Right cardiac atrium (tissue), 5 donors: ENCODE data around the gene ZNF804B. TPM values are rescaled to one million over a fixed set of nuclear protein-coding genes. Genes with fewer than 3 reads are reported as not detected.

Experiments used
- ATAC-seq, 2 donors: fragments of 200-7000 bp; cut with Tn5 transposase; one replicate each; pipeline versions ENCODE4 v1.8.0 to v1.9.1; 2020; ENCODE audit warnings: moderate library complexity in 2 of 2, mild to moderate bottlenecking in 1 of 2
- DNase-seq, 3 donors: peaks; one replicate each; pipeline ENCODE4 v3.0.0-alpha.2; 2020
- H3K27ac ChIP-seq: one replicate; pipeline ENCODE4 v1.5.1; 2013; ENCODE audit warnings: mild to moderate bottlenecking, low read length, control low read depth, moderate library complexity
- H3K27me3 ChIP-seq: one replicate; pipeline ENCODE4 v1.6.1; 2013; ENCODE audit not compliant: control insufficient read depth, insufficient read depth
- H3K4me1 ChIP-seq: one replicate; pipeline ENCODE4 v1.6.1; 2013; ENCODE audit warnings: low read length; ENCODE audit not compliant: control insufficient read depth, insufficient read depth
- H3K4me3 ChIP-seq: one replicate; pipeline ENCODE4 v1.5.1; 2013; ENCODE audit warnings: low read length, control low read depth
- H3K9me3 ChIP-seq: one replicate; pipeline ENCODE4 v1.6.1; 2013; ENCODE audit warnings: low read length; ENCODE audit not compliant: control insufficient read depth
- WGBS: extraction: QIAGEN DNeasy Blood & Tissue Kit; methylation state at CpG from one replicate; pipeline ENCODE4 v1.1.7; 2013; 5-methylcytosine and 5-hydroxymethylcytosine counted together
- intact Hi-C, 4 donors: fragments of 100-400 bp; cut with DNase I; formaldehyde crosslinking; loops; one replicate each; pipeline versions ENCODE4 v1.11.0 to v1.14.0; 2022 to 2023
- polyA plus RNA-seq: library from polyadenylated mRNA; stranded (reverse); fragments of 200-250 nt; gene quantifications from one replicate; pipeline ENCODE4 v1.2.3, GENCODE V29; 2013
- total RNA-seq, 4 donors: library from RNA; stranded (reverse); fragmentation: NEBNext Ultra II Directional; extraction: Animal tissue kit (Norgen Biotek cat#: 25700); gene quantifications; one replicate each; pipeline ENCODE4 v1.2.1, GENCODE V29; 2021
- donor health status: healthy with polysubstance abuse.
- donor health status: DM: no; HTN: yes; CAD: no.
- donor health status: DM: no; HTN: no; CAD: no.
- donor health status: DM: no; HTN: yes; CAD: no; lungs with severe emphysema.
- donor health status: DM: yes; HTN: yes; CAD: no.

The ZNF804B gene
- total and polyA plus RNA-seq, 5 donors: 0.02 to 0.48 (median 0.18) TPM

- Histone ChIP-seq H3K27ac (no peak overlapping the region), H3K27me3 (no peaks in the 10 kb centered on the region), H3K4me3 (no peak overlapping the region), H3K4me1 (no peaks in the 10 kb centered on the region), H3K9me3 (no peaks in the 10 kb centered on the region)
- intact Hi-C loops: no loop called here
- 61% methylated on average over 1 of the region's 1 CpG for WGBS
- no peak for DNase-seq
- no peak for ATAC-seq
These were observed 281.7 kb downstream of the ZNF804B start for GRCh38 chr7:89041240-89041639.

GRCh38 chr7:89042940-89043339 is 283.4 kb downstream of the ZNF804B start:
- ATAC-seq (no peak), DNase-seq (no peak)
- no peaks in the 10 kb centered on the region for H3K9me3 ChIP-seq
- 77% methylated on average over 3 of the region's 3 CpGs for WGBS
- H3K4me1 ChIP-seq: no peaks in the 10 kb centered on the region
- no peaks in the 10 kb centered on the region for H3K27me3 ChIP-seq
- H3K27ac ChIP-seq: no peak overlapping the region
- intact Hi-C loops: no loop called here
- no peak overlapping the region for H3K4me3 ChIP-seq

- Histone ChIP-seq H3K9me3 (no peaks in the 10 kb centered on the region), H3K4me3 (no peak overlapping the region), H3K4me1 (no peaks in the 10 kb centered on the region), H3K27ac (no peak overlapping the region), H3K27me3 (no peaks in the 10 kb centered on the region)
- ATAC-seq (no peak), DNase-seq (no peak)
- 75% methylated on average over 3 of the region's 3 CpGs for WGBS
- intact Hi-C loops: no loop called here
These were observed 289.5 kb downstream of the ZNF804B start for GRCh38 chr7:89049043-89049442.

- no peak overlapping the region for H3K4me3 ChIP-seq
These were observed 293.6 kb downstream of the ZNF804B start for GRCh38 chr7:89053130-89053529.

GRCh38 chr7:89054361-89054760 is 294.9 kb downstream of the ZNF804B start:
- intact Hi-C loops: no loop called here
- 27% methylated on average over 2 of the region's 2 CpGs for WGBS

More at GRCh38 chr7:89053130-89053529, 293.6 kb downstream of the ZNF804B start:
- 77% methylated on average over 2 of the region's 2 CpGs for WGBS
- no peak for DNase-seq
- Histone ChIP-seq H3K4me1 (no peaks in the 10 kb centered on the region), H3K9me3 (no peaks in the 10 kb centered on the region), H3K27me3 (no peaks in the 10 kb centered on the region), H3K27ac (no peak overlapping the region)
- ATAC-seq: no peak
- intact Hi-C loops: no loop called here

GRCh38 chr7:89060234-89060633 is 300.7 kb downstream of the ZNF804B start:
- no peak overlapping the region for H3K27ac ChIP-seq
- H3K27me3 ChIP-seq: no peaks in the 10 kb centered on the region
- DNase-seq: no peak
- ATAC-seq: no peak
- no peak overlapping the region for H3K4me3 ChIP-seq
- no peaks in the 10 kb centered on the region for H3K4me1 ChIP-seq
- no peaks in the 10 kb centered on the region for H3K9me3 ChIP-seq
- WGBS: 81% methylated on average over 2 of the region's 2 CpGs
- intact Hi-C loops: no loop called here

More at GRCh38 chr7:89054361-89054760, 294.9 kb downstream of the ZNF804B start:
- Histone ChIP-seq H3K4me3 (no peak overlapping the region), H3K4me1 (no peaks in the 10 kb centered on the region), H3K27ac (no peak overlapping the region), H3K9me3 (no peaks in the 10 kb centered on the region), H3K27me3 (no peaks in the 10 kb centered on the region)
- no peak for DNase-seq
- no peak for ATAC-seq

GRCh38 chr7:89064831-89065230 is 305.3 kb downstream of the ZNF804B start:
- WGBS: 66% methylated on average over 3 of the region's 3 CpGs
- H3K27ac ChIP-seq: no peak overlapping the region

GRCh38 chr7:89067048-89067447 is 307.5 kb downstream of the ZNF804B start:
- WGBS: 68% methylated on average over 3 of the region's 3 CpGs
- intact Hi-C loops: no loop called here
- no peak for DNase-seq

More at GRCh38 chr7:89064831-89065230, 305.3 kb downstream of the ZNF804B start:
- Histone ChIP-seq H3K27me3 (no peaks in the 10 kb centered on the region), H3K4me3 (no peak overlapping the region), H3K9me3 (no peaks in the 10 kb centered on the region), H3K4me1 (no peaks in the 10 kb centered on the region)
- intact Hi-C loops: no loop called here
- ATAC-seq (no peak), DNase-seq (no peak)

GRCh38 chr7:89072081-89072480 is 312.6 kb downstream of the ZNF804B start:
- DNase-seq: no peak
- Histone ChIP-seq H3K27ac (no peak overlapping the region), H3K27me3 (no peaks in the 10 kb centered on the region), H3K9me3 (no peaks in the 10 kb centered on the region), H3K4me1 (no peaks in the 10 kb centered on the region), H3K4me3 (no peak overlapping the region)
- no peak for ATAC-seq
- intact Hi-C loops: no loop called here

More at GRCh38 chr7:89067048-89067447, 307.5 kb downstream of the ZNF804B start:
- H3K27ac ChIP-seq: no peak overlapping the region
- ATAC-seq: no peak
- no peaks in the 10 kb centered on the region for H3K27me3 ChIP-seq
- H3K9me3 ChIP-seq: no peaks in the 10 kb centered on the region
- no peak overlapping the region for H3K4me3 ChIP-seq
- H3K4me1 ChIP-seq: no peaks in the 10 kb centered on the region

- ATAC-seq: no peak
- Histone ChIP-seq H3K4me3 (no peak overlapping the region), H3K27ac (no peak overlapping the region), H3K27me3 (no peaks in the 10 kb centered on the region), H3K4me1 (no peaks in the 10 kb centered on the region), H3K9me3 (no peaks in the 10 kb centered on the region)
- 74% methylated on average over 2 of the region's 2 CpGs for WGBS
- intact Hi-C loops: no loop called here
- no peak for DNase-seq
These were observed 314.3 kb downstream of the ZNF804B start for GRCh38 chr7:89073776-89074175.

GRCh38 chr7:89077992-89078391 is 318.5 kb downstream of the ZNF804B start:
- Histone ChIP-seq H3K27ac (no peak overlapping the region), H3K9me3 (no peaks in the 10 kb centered on the region), H3K4me3 (no peak overlapping the region), H3K27me3 (no peaks in the 10 kb centered on the region), H3K4me1 (no peaks in the 10 kb centered on the region)
- 90% methylated on average over 3 of the region's 3 CpGs for WGBS
- DNase-seq (no peak), ATAC-seq (no peak)
- intact Hi-C loops: no loop called here

- H3K4me1 ChIP-seq: no peaks in the 10 kb centered on the region
- no peak overlapping the region for H3K27ac ChIP-seq
- 67% methylated on average over 2 of the region's 2 CpGs for WGBS
- no peaks in the 10 kb centered on the region for H3K9me3 ChIP-seq
- no peaks in the 10 kb centered on the region for H3K27me3 ChIP-seq
- no peak overlapping the region for H3K4me3 ChIP-seq
- DNase-seq: no peak
- intact Hi-C loops: no loop called here
- no peak for ATAC-seq
These were observed 326.1 kb downstream of the ZNF804B start for GRCh38 chr7:89085580-89085979.
